ENCODE data around the gene FNDC3A. TPM values are rescaled to one million over a fixed set of nuclear protein-coding genes. Genes with fewer than 3 reads are reported as not detected.

Gene FNDC3A
- total RNA-seq, 3 donors from 2014 or later (not counting 1 experiment from before 2014, with no cell fraction given), result 38.3 to 46.0 (median 41.5) TPM

DNA sequence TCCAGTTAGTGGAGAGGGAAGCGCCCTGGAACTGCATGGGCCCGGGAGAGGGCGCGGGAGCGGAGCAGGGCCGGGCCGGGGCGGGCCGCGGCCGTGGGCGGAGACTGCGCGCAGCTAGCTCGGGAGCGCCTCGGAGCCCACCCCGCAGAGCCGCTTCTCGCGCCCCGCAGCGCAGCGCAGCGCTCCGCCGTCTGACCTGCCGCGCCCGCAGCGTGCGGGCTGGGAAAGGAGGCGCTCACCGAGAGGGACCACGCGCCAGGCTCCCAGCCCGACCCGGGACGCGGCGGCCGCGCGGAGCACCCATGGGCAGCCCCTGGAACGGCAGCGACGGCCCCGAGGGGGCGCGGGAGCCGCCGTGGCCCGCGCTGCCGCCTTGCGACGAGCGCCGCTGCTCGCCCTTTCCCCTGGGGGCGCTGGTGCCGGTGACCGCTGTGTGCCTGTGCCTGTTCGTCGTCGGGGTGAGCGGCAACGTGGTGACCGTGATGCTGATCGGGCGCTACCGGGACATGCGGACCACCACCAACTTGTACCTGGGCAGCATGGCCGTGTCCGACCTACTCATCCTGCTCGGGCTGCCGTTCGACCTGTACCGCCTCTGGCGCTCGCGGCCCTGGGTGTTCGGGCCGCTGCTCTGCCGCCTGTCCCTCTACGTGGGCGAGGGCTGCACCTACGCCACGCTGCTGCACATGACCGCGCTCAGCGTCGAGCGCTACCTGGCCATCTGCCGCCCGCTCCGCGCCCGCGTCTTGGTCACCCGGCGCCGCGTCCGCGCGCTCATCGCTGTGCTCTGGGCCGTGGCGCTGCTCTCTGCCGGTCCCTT is 244.5 kb downstream of the FNDC3A start, which contains the start of gene MLNR:
Gene MLNR (plus strand): TSS at position 303 of the 820 bp plus-strand sequence. CDS start 0 bp downstream, at position 303.
- TF ChIP-seq, protein P1, sequence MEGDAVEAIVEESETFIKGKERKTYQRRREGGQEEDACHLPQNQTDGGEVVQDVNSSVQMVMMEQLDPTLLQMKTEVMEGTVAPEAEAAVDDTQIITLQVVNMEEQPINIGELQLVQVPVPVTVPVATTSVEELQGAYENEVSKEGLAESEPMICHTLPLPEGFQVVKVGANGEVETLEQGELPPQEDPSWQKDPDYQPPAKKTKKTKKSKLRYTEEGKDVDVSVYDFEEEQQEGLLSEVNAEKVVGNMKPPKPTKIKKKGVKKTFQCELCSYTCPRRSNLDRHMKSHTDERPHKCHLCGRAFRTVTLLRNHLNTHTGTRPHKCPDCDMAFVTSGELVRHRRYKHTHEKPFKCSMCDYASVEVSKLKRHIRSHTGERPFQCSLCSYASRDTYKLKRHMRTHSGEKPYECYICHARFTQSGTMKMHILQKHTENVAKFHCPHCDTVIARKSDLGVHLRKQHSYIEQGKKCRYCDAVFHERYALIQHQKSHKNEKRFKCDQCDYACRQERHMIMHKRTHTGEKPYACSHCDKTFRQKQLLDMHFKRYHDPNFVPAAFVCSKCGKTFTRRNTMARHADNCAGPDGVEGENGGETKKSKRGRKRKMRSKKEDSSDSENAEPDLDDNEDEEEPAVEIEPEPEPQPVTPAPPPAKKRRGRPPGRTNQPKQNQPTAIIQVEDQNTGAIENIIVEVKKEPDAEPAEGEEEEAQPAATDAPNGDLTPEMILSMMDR (IDR thresholded peaks at IDR 0.05), result peak; percentile 24
- DNase-seq, result peak; percentile 36 to 63
- intact Hi-C loops (cut with micrococcal nuclease), result no loop called here
- ATAC-seq, result peak; percentile 74 to 90 (median 87)
- Histone ChIP-seq H3K4me3 (ENCODE audit: low read length) (no peak within 1 kb of the TSS), H3K9me3 (ENCODE audit: control insufficient read depth, insufficient read depth, low read length) (no peaks in the 10 kb centered on the region), H3K4me1 (ENCODE audit: control insufficient read depth, insufficient read depth, low read length) (peaks cover 11% of the 10 kb centered on the region), H3K36me3 (ENCODE audit: control insufficient read depth, insufficient read depth, low read length) (no peaks in the 10 kb centered on the region), H3K27me3 (ENCODE audit: control insufficient read depth, insufficient read depth, low read length) (peaks cover 16% of the 10 kb centered on the region), H3K27ac (ENCODE audit: low read length) (no peak within 1 kb of the TSS)
- Mint-ChIP-seq H3K4me3 (peak within 1 kb of the TSS; percentile 84), H3K27me3 (ENCODE audit: low read depth in 2 of 2) (peaks cover 44 to 50% of the 10 kb centered on the region in 2 donors), H3K4me1 (peaks cover 7 to 13% of the 10 kb centered on the region in 2 donors), H3K27ac (peak within 1 kb of the TSS in 1 of 2 donors; percentile 53), H3K36me3 (no peaks in the 10 kb centered on the region), H3K9me3 (no peaks in the 10 kb centered on the region)
- 6% methylated on average over 111 of the region's 111 CpGs for WGBS (ENCODE audit: insufficient coverage)

DNA sequence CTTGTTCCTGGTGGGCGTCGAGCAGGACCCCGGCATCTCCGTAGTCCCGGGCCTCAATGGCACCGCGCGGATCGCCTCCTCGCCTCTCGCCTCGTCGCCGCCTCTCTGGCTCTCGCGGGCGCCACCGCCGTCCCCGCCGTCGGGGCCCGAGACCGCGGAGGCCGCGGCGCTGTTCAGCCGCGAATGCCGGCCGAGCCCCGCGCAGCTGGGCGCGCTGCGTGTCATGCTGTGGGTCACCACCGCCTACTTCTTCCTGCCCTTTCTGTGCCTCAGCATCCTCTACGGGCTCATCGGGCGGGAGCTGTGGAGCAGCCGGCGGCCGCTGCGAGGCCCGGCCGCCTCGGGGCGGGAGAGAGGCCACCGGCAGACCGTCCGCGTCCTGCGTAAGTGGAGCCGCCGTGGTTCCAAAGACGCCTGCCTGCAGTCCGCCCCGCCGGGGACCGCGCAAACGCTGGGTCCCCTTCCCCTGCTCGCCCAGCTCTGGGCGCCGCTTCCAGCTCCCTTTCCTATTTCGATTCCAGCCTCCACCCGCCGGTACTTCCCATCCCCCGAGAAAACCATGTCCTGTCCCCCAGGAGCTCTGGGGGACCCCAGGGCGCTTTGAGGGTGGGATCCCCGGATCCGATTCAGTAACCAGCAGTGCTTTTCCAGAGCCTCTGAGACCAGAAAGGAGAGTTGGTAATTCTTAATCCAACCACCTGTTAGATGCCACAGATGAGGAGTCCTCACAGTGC is 245.3 kb downstream of the FNDC3A start:
- DNase-seq, result peak in 1 of 2 donors; percentile 11
- H3K27ac Mint-ChIP-seq, result peak overlapping the region in 1 of 2 donors; percentile 53

DNA sequence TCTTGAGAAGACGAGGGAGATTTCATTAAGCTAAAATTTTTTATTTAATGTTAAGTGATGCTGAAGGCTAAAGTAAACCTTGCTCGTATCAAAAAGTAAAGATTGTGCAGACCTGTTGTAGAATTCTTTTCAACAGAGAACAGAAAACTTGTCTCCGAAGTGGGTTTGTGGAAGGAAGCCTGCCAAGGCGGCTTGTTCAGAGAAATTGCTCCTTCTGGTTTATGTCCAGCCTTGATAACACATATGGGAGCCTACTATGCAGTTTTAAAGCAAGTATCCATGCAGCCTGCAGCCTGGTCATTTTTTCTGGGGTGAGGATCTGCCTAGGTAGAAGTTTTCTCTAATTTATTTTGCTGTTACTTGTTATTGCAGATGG is 245.9 kb downstream of the FNDC3A start:
- Mint-ChIP-seq H3K27ac (peak overlapping the region in 1 of 2 donors; percentile 53), H3K9me3 (no peaks in the 10 kb centered on the region), H3K4me3 (peak overlapping the region; percentile 84), H3K36me3 (no peaks in the 10 kb centered on the region), H3K4me1 (peaks cover 5 to 11% of the 10 kb centered on the region in 2 donors), H3K27me3 (ENCODE audit: low read depth in 2 of 2) (peaks cover 44 to 47% of the 10 kb centered on the region in 2 donors)
- no peak overlapping the region for H3K4me3 ChIP-seq (ENCODE audit: low read length)
- intact Hi-C loops (cut with micrococcal nuclease), result no loop called here
- DNase-seq, result no peak
- 91% methylated on average over 4 of the region's 4 CpGs for WGBS (ENCODE audit: insufficient coverage)
- no peaks in the 10 kb centered on the region for H3K36me3 ChIP-seq (ENCODE audit: control insufficient read depth, insufficient read depth, low read length)
- no peaks in the 10 kb centered on the region for H3K9me3 ChIP-seq (ENCODE audit: control insufficient read depth, insufficient read depth, low read length)
- peaks cover 16% of the 10 kb centered on the region for H3K27me3 ChIP-seq (ENCODE audit: control insufficient read depth, insufficient read depth, low read length)
- no peak overlapping the region for H3K27ac ChIP-seq (ENCODE audit: low read length)
- no peak for ATAC-seq
- TF ChIP-seq, protein P1 (IDR thresholded peaks at IDR 0.05), result no peak
- peaks cover 9% of the 10 kb centered on the region for H3K4me1 ChIP-seq (ENCODE audit: control insufficient read depth, insufficient read depth, low read length)

More for the DNA sequence above, 245.3 kb downstream of the FNDC3A start:
- Mint-ChIP-seq H3K4me1 (peaks cover 5 to 11% of the 10 kb centered on the region in 2 donors), H3K27me3 (ENCODE audit: low read depth in 2 of 2) (peaks cover 44 to 50% of the 10 kb centered on the region in 2 donors), H3K9me3 (no peaks in the 10 kb centered on the region), H3K4me3 (peak overlapping the region; percentile 84), H3K36me3 (no peaks in the 10 kb centered on the region)
- ATAC-seq, result peak in 1 of 3 donors; percentile 23
- H3K9me3 ChIP-seq (ENCODE audit: control insufficient read depth, insufficient read depth, low read length), result no peaks in the 10 kb centered on the region
- H3K4me3 ChIP-seq (ENCODE audit: low read length), result no peak overlapping the region
- H3K27ac ChIP-seq (ENCODE audit: low read length), result no peak overlapping the region
- intact Hi-C loops (cut with micrococcal nuclease), result no loop called here
- H3K4me1 ChIP-seq (ENCODE audit: control insufficient read depth, insufficient read depth, low read length), result peaks cover 9% of the 10 kb centered on the region
- no peaks in the 10 kb centered on the region for H3K36me3 ChIP-seq (ENCODE audit: control insufficient read depth, insufficient read depth, low read length)
- 15% methylated on average over 73 of the region's 73 CpGs for WGBS (ENCODE audit: insufficient coverage)
- TF ChIP-seq, protein P1 (IDR thresholded peaks at IDR 0.05), result no peak
- H3K27me3 ChIP-seq (ENCODE audit: control insufficient read depth, insufficient read depth, low read length), result peaks cover 16% of the 10 kb centered on the region

Data from natural killer cell (primary cell).